HG02938 (cell line): ENCODE results near the gene HIBCH.
"Not testable (repeated sequence)": the region's sequence is repeated elsewhere in the genome, so short reads cannot be mapped to it uniquely, and the experiment has no call there.

Experiments used
- ATAC-seq: cut with Tn5 transposase; IDR thresholded peaks from one replicate; pipeline ENCODE4 v1.9.1; 2021; ENCODE audit warnings: mild to moderate bottlenecking, moderate library complexity; ENCODE audit not compliant: unreplicated experiment

Gene HIBCH

DNA sequence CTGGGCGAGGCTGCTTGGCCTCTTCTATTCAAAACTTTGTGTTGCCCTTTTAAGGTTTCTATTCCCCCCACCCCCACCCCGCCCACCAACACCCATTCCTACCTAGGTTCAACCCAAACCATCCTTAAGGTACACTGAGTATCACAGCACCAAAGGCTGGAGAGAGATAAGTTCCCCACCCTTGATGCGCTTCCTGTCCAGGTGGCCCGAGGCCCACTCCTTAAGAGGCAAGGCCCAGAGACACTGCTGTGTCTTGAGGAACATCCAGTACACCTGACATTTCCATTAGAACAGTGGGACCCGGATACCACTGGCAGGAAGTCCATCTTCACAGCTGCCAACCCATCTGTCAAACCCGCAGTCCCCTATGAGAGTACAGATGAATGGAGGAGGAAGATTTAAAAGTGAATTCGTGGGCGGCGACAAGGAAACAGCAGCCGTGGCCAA is 23.5 kb upstream of the HIBCH start:
- ATAC-seq: peak; percentile 33

DNA sequence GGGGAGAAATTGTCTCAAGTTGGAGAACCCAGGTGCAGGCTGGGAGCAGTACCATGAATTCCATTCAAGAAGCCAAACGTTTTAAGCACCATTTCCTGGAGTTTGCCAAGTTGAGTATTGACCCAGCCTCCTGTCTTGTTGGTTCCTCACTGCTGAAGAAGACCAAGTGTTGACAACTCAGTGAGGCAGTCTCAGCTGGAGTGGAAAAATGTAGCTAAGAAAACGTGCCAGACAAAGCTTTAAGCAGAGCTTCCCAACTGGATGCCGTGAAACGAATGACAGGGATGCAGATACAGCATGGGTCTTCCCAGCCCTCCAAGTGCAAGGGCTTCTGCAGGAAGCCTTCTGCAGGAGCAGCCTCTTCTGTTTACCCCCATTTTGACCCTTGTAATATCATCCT is 23.0 kb upstream of the HIBCH start:
- no peak for ATAC-seq

DNA sequence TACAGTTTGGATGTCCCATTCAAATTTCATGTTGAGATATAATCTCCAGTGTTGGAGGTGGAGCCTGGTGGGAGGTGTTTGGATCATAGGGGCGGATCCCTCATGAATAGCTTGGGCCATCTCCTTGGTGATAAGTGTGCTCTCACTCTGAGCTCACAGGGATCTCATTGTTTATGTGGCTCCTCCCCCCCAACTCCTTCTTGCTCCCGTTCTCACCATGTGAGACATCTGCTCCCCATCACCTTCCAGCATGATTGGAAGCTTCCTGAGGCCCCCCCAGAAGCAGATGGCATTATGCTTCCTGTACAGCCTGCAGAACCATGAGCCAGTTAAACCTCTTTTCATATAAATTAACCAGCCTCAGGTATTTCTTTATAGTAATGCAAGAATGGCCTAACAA is 20.7 kb upstream of the HIBCH start:
- no peak for ATAC-seq

DNA sequence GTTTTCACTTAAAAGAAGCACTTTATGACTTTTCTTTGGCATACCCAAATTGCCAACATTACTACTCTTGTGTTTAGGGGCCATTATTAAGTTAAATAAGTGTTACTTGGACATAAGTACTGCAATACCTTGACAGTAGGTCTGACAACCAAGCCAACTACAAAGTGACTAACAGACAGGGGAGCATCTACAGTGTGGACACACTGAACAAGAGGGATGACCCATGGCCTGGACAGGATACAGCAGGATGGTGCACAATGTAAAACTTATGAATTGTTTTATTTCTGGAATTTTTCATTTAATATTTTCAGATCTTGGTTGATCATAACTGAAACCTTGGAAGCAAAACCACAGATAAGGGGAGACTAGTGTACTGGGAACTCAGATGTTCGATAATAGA is 19.8 kb upstream of the HIBCH start:
- ATAC-seq: no peak

DNA sequence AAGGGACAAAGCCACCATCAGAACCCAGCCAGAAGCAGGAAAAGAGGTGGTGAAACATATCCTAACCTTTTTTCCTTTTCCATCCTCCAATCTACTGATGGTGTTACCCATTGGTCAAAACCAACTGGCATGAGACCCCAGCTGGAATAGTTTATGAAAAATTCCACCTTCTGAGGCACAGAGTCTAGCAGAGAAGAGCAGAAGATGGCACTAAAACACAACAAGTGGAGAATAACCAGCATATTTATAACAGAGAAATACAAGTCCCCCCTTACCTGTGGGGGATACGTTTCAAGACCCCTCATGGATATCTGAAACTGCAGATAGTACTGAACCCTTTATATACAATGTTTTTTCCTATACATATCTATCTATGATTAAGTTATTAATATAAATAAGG is 18.8 kb upstream of the HIBCH start:
- no peak for ATAC-seq

DNA sequence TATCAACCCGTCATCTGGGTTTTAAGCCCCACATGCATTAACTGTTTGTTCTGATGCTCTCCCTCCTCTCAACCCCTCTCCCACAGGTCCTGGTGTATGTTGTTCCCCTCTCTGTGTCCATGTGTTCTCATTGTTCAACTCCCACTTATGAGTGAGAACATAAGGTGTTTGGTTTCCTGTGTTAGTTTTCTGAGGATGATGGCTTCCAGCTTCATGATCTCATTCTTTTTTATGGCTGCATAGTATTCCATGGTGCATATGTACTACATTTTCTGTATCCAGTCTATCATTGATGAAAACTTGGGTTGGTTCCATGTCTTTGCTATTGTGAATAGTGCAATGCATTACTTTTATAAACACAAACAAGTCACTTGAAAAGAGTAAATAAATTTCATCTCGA is 16.8 kb upstream of the HIBCH start:
- ATAC-seq: no peak

DNA sequence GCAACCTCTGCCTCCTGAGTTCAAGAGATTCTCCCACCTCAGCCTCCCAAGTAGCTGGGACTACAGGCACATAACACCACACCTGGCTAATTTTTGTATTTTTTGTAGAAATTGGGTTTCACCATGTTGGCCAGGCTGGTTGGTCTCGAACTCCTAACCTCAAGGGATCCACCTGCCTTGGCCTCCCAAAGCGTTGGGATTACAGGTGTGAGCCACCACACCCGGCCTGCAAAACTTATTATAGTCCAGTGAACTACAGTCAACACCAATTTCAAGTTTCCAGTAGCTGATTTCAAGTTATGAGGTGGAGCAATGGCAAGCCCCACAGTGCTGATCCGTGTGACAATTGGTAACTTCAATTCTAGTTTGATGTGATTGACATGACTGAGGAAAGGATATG is 16.0 kb upstream of the HIBCH start:
- not testable (repeated sequence) for ATAC-seq

DNA sequence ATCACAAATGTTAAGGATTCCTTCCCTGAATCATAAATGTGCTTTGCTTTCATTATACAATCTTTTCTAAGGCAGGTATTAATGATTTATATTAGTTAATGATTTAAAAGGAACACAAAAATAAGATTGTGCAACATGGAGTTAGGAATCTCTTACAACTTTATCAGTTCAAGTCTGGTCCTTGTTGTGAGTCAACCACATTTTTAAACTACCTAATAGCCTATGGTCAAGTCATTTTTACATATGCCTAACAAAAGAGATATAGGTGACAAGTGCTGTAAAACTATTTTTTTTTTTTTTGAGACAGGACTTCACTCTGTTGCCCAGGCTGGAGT is 15.6 kb upstream of the HIBCH start:
- no peak for ATAC-seq

DNA sequence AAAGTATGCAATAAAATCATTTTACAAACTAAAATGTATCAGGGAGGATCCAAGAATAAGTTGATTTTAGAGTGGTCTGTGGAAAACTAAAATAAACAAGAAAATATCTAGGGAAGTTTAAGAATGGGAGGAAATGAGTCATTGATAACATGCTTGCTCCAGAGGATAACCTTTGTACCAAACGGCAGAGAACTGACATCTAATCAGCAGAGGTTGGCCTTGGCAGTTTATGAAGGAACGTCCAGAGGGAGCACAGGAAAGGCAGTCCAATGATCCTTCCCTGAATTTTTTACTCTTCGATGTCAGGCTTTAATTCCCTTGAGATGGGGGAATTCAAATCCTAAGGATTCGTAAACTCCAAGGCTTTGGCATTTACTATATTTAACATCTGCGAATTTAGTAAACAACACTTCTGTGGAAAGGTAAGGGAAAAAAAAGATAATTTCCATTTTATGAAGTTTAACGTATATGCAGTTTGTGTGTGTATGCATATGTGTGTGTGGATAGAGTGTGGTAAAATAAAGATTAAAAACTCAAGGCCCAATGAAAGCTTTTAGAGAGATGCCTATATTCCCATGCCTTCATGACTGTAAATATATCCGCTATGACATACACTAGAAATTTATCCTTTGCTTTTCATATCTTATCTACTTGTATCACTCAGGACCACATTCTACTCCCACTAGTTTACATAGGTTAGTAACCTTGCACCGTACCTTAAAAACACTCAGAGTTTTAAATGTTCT is 15.0 kb upstream of the HIBCH start:
- no peak for ATAC-seq

DNA sequence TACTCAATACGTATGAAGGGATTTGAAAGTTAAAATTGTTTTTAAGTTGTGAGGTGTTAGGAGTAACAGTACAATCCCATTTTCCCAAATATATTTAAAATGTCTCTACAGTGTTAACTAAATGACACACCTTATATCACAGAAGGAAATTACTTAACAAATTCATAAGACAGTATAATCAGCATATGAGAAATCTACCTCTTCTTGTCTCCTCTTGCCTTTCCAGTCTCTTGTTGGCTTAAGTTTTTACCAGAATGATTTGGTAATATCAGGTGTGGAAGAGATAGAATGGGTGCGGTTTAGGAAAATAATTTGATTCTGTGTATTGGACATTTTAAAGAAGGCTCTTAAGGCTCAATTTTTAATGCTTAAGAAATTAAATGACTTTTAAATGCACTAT is 14.3 kb upstream of the HIBCH start:
- ATAC-seq: no peak

DNA sequence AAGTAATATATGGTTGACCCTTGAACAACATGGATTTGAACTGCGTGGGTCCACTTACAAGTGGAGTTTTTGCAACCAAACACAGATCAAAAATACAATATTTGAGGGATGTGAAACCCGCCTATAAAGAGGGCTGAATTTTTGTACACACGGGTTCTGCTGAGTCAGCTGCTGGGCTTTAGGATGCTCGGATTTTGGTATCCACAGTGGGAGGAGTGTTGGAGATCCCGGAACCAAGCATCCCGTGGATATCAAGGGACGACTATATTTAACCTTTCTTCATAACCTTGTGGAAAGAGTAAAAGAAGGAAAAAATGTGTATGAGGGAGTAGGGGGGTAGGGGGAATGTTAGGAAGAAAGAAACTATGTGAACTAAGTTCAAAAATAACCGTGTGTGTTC is 13.8 kb upstream of the HIBCH start:
- no peak for ATAC-seq

DNA sequence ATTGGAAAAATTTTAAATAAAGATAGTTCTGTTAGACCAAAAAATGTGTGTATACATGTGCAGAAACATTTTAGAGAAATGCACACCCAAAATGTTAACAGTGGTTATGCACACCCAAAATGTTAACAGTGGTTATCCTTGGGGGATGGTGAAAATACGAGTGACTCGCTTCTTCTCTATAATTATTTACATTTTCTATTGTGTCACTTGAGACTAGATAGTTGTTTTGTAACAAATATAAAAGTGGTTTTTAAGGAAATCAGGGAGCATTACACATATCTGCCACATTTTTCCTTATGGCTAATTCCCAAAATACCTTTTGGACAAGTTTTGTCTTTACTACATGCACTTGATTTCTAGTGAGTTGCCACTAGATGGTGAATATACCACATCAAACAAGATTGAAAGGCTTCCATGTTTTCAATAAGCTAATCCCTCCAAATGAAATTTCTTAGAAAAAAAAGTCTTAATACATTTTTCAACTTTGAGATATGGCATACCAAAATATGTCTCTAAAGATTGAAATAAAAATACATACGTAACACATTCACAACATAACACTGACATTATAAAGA is 9.0 kb upstream of the HIBCH start:
- ATAC-seq: no peak

DNA sequence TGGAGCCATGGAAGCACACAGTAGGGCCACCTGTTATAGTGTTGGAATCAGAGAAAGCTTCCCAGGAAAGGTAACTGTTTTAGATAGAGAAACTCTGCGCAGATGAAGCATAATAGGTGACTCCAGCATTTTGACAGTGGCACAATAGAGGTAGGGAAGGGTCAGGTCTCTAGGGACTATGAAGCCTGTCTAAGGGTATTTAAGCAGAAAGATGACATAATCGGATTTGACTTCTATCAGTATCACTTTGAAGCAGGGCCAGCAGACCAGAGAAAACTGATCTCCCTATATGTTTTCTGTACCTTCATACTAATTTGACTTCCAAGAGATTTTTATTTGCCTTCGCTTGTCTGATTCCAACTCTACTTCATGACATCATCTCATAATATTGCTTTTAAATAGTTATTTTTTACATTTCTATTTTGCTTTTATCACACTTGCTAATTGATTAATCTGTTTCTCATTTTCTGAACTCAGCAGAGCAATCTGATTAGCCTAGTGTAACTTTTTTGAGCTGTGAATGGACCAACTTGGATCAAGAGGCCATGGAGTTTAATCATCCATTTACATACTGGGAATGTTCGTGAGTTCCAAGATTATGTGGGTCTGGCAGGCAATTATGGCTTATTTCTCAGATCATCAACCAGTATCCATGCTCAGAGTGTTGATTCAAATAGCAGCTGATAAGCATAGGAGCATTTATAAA is 8.4 kb upstream of the HIBCH start:
- ATAC-seq: no peak

DNA sequence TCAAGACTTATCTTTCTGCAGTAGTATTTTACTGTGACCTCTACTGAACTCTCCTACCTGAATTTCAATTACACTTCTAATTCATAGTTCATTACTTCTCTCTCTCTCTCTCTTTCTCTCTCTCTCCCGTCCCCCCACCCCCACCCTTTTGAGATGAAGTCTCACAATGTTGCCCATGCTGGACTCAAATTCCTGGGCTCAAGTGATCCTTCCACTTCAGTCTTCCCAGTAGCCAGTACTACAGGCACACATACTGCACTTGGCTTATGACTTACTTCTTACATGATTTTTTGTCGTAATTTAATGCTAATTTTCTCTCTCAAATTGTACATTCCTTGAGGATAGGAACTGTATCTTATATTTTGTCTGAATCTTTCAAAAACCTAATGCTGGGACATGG is 6.0 kb upstream of the HIBCH start:
- no peak for ATAC-seq

DNA sequence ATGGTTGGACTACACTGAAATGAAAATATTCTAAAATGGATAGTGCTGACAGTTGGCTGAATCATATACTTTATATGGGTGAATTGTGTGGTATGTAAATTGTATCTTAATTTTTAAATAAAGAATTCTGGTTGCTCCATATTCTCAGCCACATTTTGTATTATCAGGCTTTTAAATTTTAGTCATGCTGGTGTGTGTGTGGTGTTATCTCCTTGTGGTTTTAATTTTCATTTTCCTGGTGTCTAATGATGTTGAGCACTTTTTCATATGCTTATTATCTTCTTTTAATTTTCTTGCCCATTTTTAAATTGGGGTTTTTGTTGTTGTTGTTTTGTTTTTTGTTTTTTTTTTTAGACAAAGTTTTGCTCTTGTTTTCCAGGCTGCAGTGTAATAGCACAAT is 3.8 kb upstream of the HIBCH start:
- no peak for ATAC-seq

DNA sequence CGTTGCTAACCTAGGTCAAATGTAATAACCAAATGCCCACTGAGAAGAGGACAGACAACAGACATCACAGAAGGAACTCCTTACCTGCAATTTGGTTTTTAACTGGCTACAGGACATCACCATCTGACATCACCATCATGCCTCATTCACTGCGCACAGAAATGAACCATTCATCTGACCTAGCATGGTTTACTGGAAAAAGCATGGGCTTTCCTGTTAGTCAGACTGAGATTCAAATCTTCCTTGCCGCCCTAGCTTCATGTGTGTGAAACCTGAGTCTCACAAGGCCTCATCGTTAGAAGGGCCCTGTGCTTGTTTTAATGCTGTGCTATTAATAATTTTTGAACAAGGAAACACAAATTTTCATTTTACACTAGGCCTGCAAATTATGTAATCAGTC is 1.1 kb upstream of the HIBCH start:
- ATAC-seq: no peak

DNA sequence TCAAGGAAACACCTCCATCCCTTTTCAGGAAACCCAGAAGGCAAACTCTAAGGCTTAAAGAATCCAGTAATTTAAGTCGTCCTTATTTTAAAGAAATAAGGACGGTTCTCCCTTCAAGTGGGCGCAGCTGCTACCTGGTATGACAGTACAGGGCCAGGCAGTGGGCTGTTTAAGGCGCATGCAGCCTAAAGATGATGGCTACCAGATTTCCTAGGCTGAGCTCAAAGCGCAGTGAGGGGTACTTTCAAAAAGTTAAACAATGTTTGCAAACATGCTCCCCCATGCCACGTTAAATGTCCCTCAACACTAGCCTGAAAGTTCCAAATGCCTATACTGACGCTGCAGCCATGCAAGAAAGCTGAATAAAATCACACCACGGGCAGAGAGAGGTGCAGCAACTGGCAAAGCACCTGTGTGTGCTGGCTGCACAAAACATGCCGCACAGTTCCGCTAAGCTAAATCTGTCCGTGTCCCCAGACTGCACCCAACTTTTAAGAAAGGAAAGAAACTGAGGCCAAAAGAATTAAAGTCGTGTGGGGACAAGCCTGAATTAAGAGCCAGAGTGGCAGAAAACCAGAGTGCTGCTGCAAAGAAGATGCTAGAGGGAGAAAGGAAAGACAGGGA is 583 bp downstream of the HIBCH start:
- ATAC-seq: peak; percentile 34

DNA sequence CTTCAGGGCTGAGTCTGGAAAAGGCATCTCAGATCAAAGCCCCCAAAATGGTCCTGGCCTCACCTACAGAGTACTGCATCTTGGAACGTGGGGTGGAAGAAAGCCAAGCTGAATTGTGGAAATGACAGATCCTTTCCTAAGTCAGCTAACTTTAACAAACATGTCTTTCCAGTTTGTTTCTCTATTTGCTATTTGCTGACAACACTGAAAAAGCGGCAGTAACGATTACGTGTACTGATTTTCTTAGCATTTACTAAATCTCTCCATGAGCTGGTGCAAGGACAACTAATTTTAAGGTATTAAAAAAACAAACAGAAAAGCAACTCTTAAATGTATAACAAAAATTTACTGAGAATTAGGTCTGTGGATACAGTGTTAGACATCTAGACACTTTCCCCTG is 1.1 kb downstream of the HIBCH start:
- ATAC-seq: no peak

DNA sequence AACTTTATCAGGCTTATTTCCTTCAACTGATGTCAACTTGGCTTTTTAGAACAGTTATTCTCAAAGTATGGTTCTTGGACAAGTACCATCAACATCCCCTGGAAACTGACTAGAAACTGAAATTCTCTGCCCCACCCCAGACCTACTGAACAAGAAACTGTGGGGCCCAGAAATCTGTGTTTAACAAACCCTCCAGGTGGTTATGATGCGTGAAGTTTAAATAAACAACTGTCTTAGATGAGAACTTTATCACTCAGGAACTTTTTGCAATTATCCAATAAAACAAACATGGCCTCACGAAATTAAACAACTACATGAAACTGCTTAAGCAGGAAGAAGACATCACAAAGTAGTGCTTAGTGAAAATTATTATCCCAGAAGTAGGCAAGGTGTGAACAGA is 4.4 kb downstream of the HIBCH start:
- no peak for ATAC-seq

DNA sequence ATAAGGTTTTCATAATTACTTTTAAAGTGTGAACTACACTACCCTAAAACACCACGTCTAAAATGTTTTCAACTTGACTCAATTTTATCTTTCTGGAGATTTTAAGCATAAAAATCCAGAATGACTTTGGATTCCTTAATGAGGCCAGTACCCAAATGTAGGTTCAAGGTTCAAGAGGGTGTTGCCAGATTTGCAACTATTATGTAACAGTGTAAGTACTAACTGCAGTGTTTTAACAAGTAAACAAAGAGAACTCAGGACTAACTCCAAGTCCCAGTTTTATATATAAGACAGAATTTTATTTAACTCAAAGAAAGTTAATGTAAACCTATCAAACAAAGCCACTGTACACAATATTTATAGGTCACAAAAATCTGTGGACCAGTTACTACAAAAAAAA is 5.7 kb downstream of the HIBCH start:
- no peak for ATAC-seq

DNA sequence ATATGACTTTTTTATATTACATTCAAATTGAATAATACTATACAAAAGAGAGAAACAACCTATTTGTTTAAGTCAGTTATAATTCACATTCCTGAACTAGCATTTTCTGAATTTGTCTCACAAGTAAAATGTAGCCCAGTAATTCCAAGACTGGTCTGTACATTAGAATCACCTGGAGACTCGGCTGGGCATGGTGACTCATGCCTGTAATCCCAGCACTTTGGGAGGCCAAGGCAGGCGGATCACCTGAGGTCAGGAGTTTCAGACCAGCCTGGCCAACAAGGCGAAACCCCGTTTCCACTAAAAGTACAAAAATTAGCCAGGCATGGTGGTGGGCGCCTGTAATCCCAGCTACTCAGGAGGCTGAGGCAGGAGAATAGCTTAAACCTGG is 7.0 kb downstream of the HIBCH start:
- ATAC-seq: not testable (repeated sequence)
